Sigmoid colon (tissue), 7 donors: ENCODE results near the gene DOK5. TPM values are rescaled to one million over a fixed set of nuclear protein-coding genes. Genes with fewer than 3 reads are reported as not detected.

ENCODE experiments used
- DNase-seq: peaks from one replicate; pipeline ENCODE4 v3.0.0-alpha.2; 2019
- H3K27ac ChIP-seq, 4 donors: fragments of 200-600 bp; sonication (generic); one replicate each; pipeline ENCODE4 v1.5.1; 2016 to 2019; ENCODE audit warnings: mild to moderate bottlenecking in 1 of 4
- H3K27me3 ChIP-seq, 3 donors: fragments of 200-600 bp; sonication (generic); one replicate each; pipeline ENCODE4 v1.5.1; 2019; ENCODE audit warnings: mild to moderate bottlenecking in 1 of 3
- H3K36me3 ChIP-seq, 4 donors: fragments of 200-600 bp; sonication (generic); one replicate each; pipeline ENCODE4 v1.5.1; 2016 to 2019
- H3K4me1 ChIP-seq, 4 donors: fragments of 200-600 bp; sonication (generic); one replicate each; pipeline ENCODE4 v1.5.1; 2017 to 2019
- H3K4me3 ChIP-seq, 4 donors: fragments of 200-600 bp; sonication (generic); one replicate each; pipeline ENCODE4 v1.5.1; 2017 to 2019; ENCODE audit warnings: mild to moderate bottlenecking in 2 of 4, moderate library complexity in 1 of 4
- H3K9me3 ChIP-seq, 4 donors: fragments of 200-600 bp in 3 of 4; sonication (generic) in 3 of 4; one replicate each; pipeline versions ENCODE4 v1.5.1 to v1.6.1; 2013 to 2019
- EP300 ChIP-seq, 4 donors: sonication (generic); formaldehyde crosslinking; IDR thresholded peaks; one replicate each; pipeline ENCODE4 v1.6.1; 2017; ENCODE audit warnings: antibody characterized with exemption in 4 of 4
- POLR2A ChIP-seq, 2 donors: fragments of 450-650 bp; IDR thresholded peaks; one replicate each; pipeline ENCODE4 v1.6.1; 2016; ENCODE audit warnings: antibody characterized with exemption in 2 of 2, mild to moderate bottlenecking in 2 of 2, moderate library complexity in 2 of 2
- POLR2AphosphoS5 ChIP-seq, 4 donors: sonication (generic); formaldehyde crosslinking; IDR thresholded peaks; one replicate each; pipeline ENCODE4 v1.6.1; 2017; ENCODE audit warnings: antibody characterized with exemption in 4 of 4
- WGBS, 2 donors: extraction: QIAGEN DNeasy Blood & Tissue Kit; methylation state at CpG; one replicate each; pipeline ENCODE4 v1.1.7; 2013; 5-methylcytosine and 5-hydroxymethylcytosine counted together
- intact Hi-C: fragments of 100-400 bp; cut with DNase I; formaldehyde crosslinking; loops from one replicate; pipeline ENCODE4 v1.15.1; 2023
- polyA plus RNA-seq, 3 donors: library from polyadenylated mRNA; stranded (reverse); fragments of 200-250 nt; gene quantifications; one replicate each; pipeline ENCODE4 v1.2.3, GENCODE V29; 2013
- total RNA-seq, 4 donors: library from RNA; depleted of rRNA; stranded (reverse); fragments of >200 nt; gene quantifications; one replicate each; pipeline ENCODE4 v1.1.0, GENCODE V29; 2016
- TF ChIP-seq, protein P1 (sequence below), 4 experiments: fragments of 450-650 bp in 3 of 4; fragments of 200-600 bp in 1 of 4; IDR thresholded peaks; one replicate each; pipeline ENCODE4 v1.5.1; 2016 to 2019; ENCODE audit warnings: antibody characterized with exemption in 4 of 4, mild to moderate bottlenecking in 3 of 4, moderate library complexity in 2 of 4
- donor health status: healthy with polysubstance abuse.
- donor health status: Bipolar disorder and iron deficiency.
- donor health status: healthy.

DOK5 gene
- total and polyA plus RNA-seq, 7 donors, result 0.32 to 5.0 (median 1.7) TPM; not detected in 1

DNA sequence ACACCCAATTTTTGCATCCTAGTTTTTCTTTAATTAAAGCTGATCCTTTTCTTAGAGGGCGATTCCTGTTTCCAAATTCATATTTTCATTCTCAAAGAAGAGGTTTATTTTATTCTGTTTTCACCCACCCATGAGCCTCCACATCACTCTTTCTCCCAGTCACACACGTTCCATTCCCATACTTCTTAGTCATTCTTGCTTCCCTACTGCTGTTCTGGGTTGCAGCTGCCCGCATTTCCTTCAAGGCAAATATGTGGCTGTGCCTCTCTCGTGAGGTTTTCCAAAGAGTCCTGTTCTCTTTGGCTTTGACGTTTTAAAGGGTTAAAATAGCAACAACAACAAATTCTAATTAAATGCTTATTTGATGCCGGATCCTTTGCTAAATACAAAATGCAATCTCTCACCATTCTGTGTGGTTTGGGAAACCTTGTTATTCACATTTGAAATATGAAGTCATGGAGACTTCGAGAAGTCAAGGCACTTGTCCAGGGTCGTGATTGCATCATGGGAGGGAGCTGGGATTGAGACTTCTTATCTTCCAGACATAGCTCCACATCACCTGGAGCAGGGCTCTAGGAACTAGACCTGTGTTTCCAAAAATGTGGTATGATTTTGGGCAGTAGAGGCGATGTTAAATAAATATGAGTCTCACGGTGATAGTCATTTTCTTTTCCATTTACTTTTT is 126.6 kb downstream of the DOK5 start:
- H3K27me3 ChIP-seq, result no peaks in the 10 kb centered on the region
- no peak overlapping the region for H3K4me3 ChIP-seq
- WGBS, 2 donors, result 72 to 76% methylated on average over 10 of the region's 10 CpGs
- no peak for DNase-seq
- intact Hi-C loops, result no loop called here
- H3K9me3 ChIP-seq, result no peaks in the 10 kb centered on the region
- H3K4me1 ChIP-seq, result no peaks in the 10 kb centered on the region
- H3K27ac ChIP-seq, result no peak overlapping the region
- H3K36me3 ChIP-seq, result no peaks in the 10 kb centered on the region
- TF ChIP-seq POLR2A (IDR thresholded peaks at IDR 0.05) (no peak), EP300 (IDR thresholded peaks at IDR 0.05) (no peak), POLR2AphosphoS5 (IDR thresholded peaks at IDR 0.05) (no peak)
- TF ChIP-seq, protein P1, sequence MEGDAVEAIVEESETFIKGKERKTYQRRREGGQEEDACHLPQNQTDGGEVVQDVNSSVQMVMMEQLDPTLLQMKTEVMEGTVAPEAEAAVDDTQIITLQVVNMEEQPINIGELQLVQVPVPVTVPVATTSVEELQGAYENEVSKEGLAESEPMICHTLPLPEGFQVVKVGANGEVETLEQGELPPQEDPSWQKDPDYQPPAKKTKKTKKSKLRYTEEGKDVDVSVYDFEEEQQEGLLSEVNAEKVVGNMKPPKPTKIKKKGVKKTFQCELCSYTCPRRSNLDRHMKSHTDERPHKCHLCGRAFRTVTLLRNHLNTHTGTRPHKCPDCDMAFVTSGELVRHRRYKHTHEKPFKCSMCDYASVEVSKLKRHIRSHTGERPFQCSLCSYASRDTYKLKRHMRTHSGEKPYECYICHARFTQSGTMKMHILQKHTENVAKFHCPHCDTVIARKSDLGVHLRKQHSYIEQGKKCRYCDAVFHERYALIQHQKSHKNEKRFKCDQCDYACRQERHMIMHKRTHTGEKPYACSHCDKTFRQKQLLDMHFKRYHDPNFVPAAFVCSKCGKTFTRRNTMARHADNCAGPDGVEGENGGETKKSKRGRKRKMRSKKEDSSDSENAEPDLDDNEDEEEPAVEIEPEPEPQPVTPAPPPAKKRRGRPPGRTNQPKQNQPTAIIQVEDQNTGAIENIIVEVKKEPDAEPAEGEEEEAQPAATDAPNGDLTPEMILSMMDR (IDR thresholded peaks at IDR 0.05), result no peak

DNA sequence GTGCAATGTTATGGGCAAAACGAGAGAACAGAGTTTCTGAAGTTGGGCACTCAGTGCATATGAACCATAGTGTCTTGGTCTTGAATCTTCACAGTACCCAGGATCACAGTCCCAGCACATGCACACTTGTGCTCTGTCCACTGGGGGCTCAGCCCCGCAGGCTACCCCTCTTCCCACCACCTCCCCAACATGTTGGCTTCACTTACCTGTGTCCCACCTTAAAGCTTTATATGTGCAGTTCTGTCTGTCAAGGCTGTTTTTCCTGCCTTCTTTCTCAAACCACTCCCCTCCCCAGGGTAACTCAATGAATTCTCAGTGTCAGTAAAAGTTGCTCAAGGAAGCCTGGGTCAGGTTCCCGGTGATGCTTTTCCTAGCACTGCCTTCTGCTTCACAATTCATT is 129.9 kb downstream of the DOK5 start:
- no peak for DNase-seq
- no peak overlapping the region for H3K4me3 ChIP-seq
- intact Hi-C loops, result no loop called here
- no peaks in the 10 kb centered on the region for H3K27me3 ChIP-seq
- no peak overlapping the region for H3K27ac ChIP-seq
- H3K9me3 ChIP-seq, result no peaks in the 10 kb centered on the region
- H3K36me3 ChIP-seq, result no peaks in the 10 kb centered on the region
- TF ChIP-seq EP300 (IDR thresholded peaks at IDR 0.05) (no peak), POLR2AphosphoS5 (IDR thresholded peaks at IDR 0.05) (no peak), POLR2A (IDR thresholded peaks at IDR 0.05) (no peak)
- TF ChIP-seq, protein P1 (IDR thresholded peaks at IDR 0.05), result no peak
- WGBS, 2 donors, result 70 to 75% methylated on average over 3 of the region's 3 CpGs
- H3K4me1 ChIP-seq, result no peaks in the 10 kb centered on the region

DNA sequence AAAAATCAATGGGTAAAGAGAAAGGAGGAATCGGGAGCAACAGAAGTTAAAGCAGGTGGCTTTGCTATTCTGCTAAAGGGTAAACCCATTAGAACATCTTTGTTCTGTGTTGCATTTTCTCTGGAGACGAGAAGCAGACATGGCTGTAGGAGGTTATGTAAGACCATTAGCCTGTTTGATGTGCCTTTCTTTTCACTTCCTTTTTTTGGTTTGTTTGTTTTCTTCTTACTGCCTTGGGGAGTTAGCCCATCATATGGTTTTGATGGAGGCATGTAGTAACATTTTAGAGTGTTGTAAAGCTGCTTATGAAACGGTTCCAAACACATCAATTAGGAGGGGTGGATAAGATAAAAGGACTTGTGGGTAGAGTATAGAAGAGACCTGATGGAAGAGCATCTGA is 131.0 kb downstream of the DOK5 start:
- no peaks in the 10 kb centered on the region for H3K27me3 ChIP-seq
- TF ChIP-seq, protein P1 (IDR thresholded peaks at IDR 0.05), result no peak
- TF ChIP-seq POLR2A (IDR thresholded peaks at IDR 0.05) (no peak), EP300 (IDR thresholded peaks at IDR 0.05) (no peak), POLR2AphosphoS5 (IDR thresholded peaks at IDR 0.05) (no peak)
- intact Hi-C loops, result no loop called here
- H3K27ac ChIP-seq, result no peak overlapping the region
- H3K4me1 ChIP-seq, result no peaks in the 10 kb centered on the region
- WGBS, 2 donors, result 54 to 59% methylated on average over 3 of the region's 3 CpGs
- no peaks in the 10 kb centered on the region for H3K36me3 ChIP-seq
- no peak for DNase-seq
- H3K4me3 ChIP-seq, result no peak overlapping the region
- no peaks in the 10 kb centered on the region for H3K9me3 ChIP-seq

DNA sequence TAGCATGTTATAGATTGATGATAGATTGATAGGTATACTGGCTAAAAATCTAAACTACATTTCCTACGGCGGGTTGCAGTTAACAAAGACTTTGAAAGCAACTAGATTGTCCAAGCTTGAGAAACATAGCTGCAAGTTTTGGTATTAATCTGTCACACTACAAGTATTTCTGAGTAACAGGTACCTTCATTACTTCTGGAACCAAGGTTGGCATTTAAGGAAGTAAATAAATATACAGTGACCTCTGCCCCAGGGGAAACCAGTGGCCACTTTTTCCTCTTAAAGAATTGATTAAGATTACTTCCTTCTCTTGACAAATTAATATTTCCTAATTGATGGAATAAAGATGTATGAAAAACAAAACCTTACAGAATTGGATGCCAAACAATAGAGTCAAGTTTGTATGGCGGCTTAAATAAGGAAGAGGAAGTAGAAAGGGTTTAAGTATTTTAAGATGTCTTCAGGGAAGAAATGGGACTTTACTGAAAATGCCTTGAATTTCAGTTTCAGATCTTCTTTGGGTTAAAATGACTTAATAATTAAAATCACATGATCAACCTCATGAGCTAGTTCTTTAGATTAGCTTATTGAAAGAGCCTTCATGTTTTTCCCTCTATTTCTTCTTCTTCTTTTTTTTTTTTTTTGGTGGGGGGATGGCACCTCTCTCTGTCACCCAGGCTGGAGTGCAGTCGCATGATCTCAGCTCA is 132.8 kb downstream of the DOK5 start:
- Histone ChIP-seq H3K36me3 (no peaks in the 10 kb centered on the region), H3K27me3 (no peaks in the 10 kb centered on the region), H3K4me1 (no peaks in the 10 kb centered on the region), H3K9me3 (no peaks in the 10 kb centered on the region), H3K27ac (no peak overlapping the region), H3K4me3 (no peak overlapping the region)
- WGBS, 2 donors, result 90% methylated on average over 4 of the region's 4 CpGs
- no peak for DNase-seq
- intact Hi-C loops, result no loop called here
- no peak for TF ChIP-seq EP300 (IDR thresholded peaks at IDR 0.05)

DNA sequence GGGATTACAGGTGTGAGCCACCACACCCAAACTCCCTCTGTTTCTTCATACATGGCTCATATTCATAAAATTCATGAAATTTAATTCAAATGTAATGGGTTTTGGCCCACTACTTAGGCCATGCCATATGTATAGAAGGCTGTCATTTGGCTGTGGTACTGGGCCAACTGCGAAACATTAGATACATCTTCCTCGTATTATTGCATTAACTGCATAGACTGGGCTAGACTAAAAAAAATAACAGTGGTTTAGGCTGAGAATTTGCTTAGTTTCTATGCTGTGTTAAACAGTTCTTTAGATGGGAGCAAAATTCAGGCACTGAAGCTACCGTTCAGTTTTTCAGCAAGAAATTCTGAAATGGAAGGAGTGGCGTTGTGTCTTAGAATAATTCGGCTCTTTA is 133.6 kb downstream of the DOK5 start:
- 95% methylated on average over 5 of the region's 5 CpGs for WGBS, 2 donors

More for the DNA sequence above, 133.6 kb downstream of the DOK5 start:
- Histone ChIP-seq H3K27ac (no peak overlapping the region), H3K27me3 (no peaks in the 10 kb centered on the region), H3K9me3 (no peaks in the 10 kb centered on the region), H3K4me1 (no peaks in the 10 kb centered on the region), H3K4me3 (no peak overlapping the region), H3K36me3 (no peaks in the 10 kb centered on the region)
- intact Hi-C loops, result no loop called here
- DNase-seq, result no peak
- no peak for TF ChIP-seq EP300 (IDR thresholded peaks at IDR 0.05)
